K562 (cell line): ENCODE measurements around the gene CSNK1G2. TPM values are rescaled to one million over a fixed set of nuclear protein-coding genes. Genes with fewer than 3 reads are reported as not detected.

Source experiments
- KAT2B ChIP-seq: IDR thresholded peaks from one replicate; pipeline ENCODE4 v1.6.1; 2012; ENCODE audit warnings: low read depth, mild to moderate bottlenecking, control low read depth, inconsistent platforms, low read length, moderate library complexity
- PCBP1 ChIP-seq: fragments of 200-400 bp; formaldehyde crosslinking; IDR thresholded peaks from 2 replicates; pipeline ENCODE4 v1.6.1; 2018; ENCODE audit warnings: mild to moderate bottlenecking, low read depth, low read length; ENCODE audit not compliant: poor library complexity, severe bottlenecking
- USF2 ChIP-seq: sonication (generic); formaldehyde crosslinking; IDR thresholded peaks from 2 replicates; pipeline ENCODE4 v1.5.0; 2020; ENCODE audit warnings: missing genetic modification reagents
- ZKSCAN1 ChIP-seq: fragments of 150-350 bp; IDR thresholded peaks from 2 replicates; pipeline ENCODE4 v1.6.1; 2016; ENCODE audit warnings: low read depth, low read length
- ZNF75A ChIP-seq: fragments of 450-650 bp; formaldehyde crosslinking; IDR thresholded peaks from 2 replicates; pipeline ENCODE4 v1.4.0; 2020; ENCODE audit warnings: mild to moderate bottlenecking
- polyA plus RNA-seq, 8 experiments: library from polyadenylated mRNA; depleted of rRNA in 4 of 8; stranded (reverse) in 5 of 8; unstranded in 3 of 8; fragments of >200 nt; fragmentation: Nextera tagmentation in 2 of 8; fragmentation: Illumina TruSeq in 1 of 8; extraction: Ambion mirVana in 2 of 8; extraction: Trizol in 1 of 8; gene quantifications; 2 replicates each; pipeline versions ENCODE4 v1.2.1 to v1.2.3, GENCODE V29; 2011 to 2014; ENCODE audit warnings: inconsistent platforms in 1 of 8, missing spikeins in 1 of 8
- total RNA-seq, 7 experiments: library from RNA; depleted of rRNA in 6 of 7; stranded (reverse); fragments of >200 nt in 6 of 7; fragmentation: Illumina TruSeq in 2 of 7; extraction: Trizol in 2 of 7; gene quantifications; 2 replicates each; pipeline versions ENCODE4 v1.2.1 to v1.2.3, GENCODE V29; 2011 to 2021; ENCODE audit warnings: low replicate concordance in 1 of 7
- TF ChIP-seq, protein P1 (sequence below): fragments of 450-650 bp; formaldehyde crosslinking; conservative IDR thresholded peaks from 2 replicates; pipeline ENCODE4 v1.4.0; 2022; ENCODE audit warnings: mild to moderate bottlenecking, missing genetic modification characterization
- TF ChIP-seq, protein P2 (sequence below): fragments of 250-450 bp; sonication (Bioruptor Pico); IDR thresholded peaks from 2 replicates; pipeline ENCODE4 v1.4.0; 2020; ENCODE audit warnings: mild to moderate bottlenecking, moderate library complexity, borderline replicate concordance
- TF ChIP-seq, protein P3 (sequence below): sonication (generic); formaldehyde crosslinking; IDR thresholded peaks from 2 replicates; pipeline ENCODE4 v1.9.0; 2022; ENCODE audit warnings: mild to moderate bottlenecking, missing genetic modification reagents
- TF ChIP-seq, protein P4 (sequence below): fragments of 450-650 bp; IDR thresholded peaks from one replicate; pipeline ENCODE4 v1.6.1; 2018; ENCODE audit warnings: mild to moderate bottlenecking, moderate library complexity; ENCODE audit not compliant: partially characterized antibody
- TF ChIP-seq, protein P5 (sequence below): sonication (generic); formaldehyde crosslinking; IDR thresholded peaks from 2 replicates; pipeline ENCODE4 v1.8.0; 2023; ENCODE audit warnings: missing genetic modification reagents, mild to moderate bottlenecking, borderline replicate concordance

CSNK1G2 gene
- total and polyA plus RNA-seq, 9 of the 15 experiments (the other 6 are each of a cell fraction or from before 2014, with no cell fraction given), result 0.48 to 119 (median 49.5) TPM

GRCh38 chr19:1942078-1942933 is 1.3 kb downstream of the CSNK1G2 start (continued):
- no peak for TF ChIP-seq USF2 (CRISPR knock-in tag)
- TF ChIP-seq, protein P1, sequence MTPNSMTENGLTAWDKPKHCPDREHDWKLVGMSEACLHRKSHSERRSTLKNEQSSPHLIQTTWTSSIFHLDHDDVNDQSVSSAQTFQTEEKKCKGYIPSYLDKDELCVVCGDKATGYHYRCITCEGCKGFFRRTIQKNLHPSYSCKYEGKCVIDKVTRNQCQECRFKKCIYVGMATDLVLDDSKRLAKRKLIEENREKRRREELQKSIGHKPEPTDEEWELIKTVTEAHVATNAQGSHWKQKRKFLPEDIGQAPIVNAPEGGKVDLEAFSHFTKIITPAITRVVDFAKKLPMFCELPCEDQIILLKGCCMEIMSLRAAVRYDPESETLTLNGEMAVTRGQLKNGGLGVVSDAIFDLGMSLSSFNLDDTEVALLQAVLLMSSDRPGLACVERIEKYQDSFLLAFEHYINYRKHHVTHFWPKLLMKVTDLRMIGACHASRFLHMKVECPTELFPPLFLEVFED (CRISPR knock-in tag), result no peak
- TF ChIP-seq, protein P2, sequence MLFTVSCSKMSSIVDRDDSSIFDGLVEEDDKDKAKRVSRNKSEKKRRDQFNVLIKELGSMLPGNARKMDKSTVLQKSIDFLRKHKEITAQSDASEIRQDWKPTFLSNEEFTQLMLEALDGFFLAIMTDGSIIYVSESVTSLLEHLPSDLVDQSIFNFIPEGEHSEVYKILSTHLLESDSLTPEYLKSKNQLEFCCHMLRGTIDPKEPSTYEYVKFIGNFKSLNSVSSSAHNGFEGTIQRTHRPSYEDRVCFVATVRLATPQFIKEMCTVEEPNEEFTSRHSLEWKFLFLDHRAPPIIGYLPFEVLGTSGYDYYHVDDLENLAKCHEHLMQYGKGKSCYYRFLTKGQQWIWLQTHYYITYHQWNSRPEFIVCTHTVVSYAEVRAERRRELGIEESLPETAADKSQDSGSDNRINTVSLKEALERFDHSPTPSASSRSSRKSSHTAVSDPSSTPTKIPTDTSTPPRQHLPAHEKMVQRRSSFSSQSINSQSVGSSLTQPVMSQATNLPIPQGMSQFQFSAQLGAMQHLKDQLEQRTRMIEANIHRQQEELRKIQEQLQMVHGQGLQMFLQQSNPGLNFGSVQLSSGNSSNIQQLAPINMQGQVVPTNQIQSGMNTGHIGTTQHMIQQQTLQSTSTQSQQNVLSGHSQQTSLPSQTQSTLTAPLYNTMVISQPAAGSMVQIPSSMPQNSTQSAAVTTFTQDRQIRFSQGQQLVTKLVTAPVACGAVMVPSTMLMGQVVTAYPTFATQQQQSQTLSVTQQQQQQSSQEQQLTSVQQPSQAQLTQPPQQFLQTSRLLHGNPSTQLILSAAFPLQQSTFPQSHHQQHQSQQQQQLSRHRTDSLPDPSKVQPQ (CRISPR knock-in tag), result no peak
- TF ChIP-seq ZNF75A (CRISPR knock-in tag), result no peak
- no peak for TF ChIP-seq ZKSCAN1
- TF ChIP-seq, protein P3, sequence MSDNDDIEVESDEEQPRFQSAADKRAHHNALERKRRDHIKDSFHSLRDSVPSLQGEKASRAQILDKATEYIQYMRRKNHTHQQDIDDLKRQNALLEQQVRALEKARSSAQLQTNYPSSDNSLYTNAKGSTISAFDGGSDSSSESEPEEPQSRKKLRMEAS, result peak; percentile 64
- TF ChIP-seq, protein P4, sequence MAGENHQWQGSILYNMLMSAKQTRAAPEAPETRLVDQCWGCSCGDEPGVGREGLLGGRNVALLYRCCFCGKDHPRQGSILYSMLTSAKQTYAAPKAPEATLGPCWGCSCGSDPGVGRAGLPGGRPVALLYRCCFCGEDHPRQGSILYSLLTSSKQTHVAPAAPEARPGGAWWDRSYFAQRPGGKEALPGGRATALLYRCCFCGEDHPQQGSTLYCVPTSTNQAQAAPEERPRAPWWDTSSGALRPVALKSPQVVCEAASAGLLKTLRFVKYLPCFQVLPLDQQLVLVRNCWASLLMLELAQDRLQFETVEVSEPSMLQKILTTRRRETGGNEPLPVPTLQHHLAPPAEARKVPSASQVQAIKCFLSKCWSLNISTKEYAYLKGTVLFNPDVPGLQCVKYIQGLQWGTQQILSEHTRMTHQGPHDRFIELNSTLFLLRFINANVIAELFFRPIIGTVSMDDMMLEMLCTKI, result no peak
- TF ChIP-seq, protein P5, sequence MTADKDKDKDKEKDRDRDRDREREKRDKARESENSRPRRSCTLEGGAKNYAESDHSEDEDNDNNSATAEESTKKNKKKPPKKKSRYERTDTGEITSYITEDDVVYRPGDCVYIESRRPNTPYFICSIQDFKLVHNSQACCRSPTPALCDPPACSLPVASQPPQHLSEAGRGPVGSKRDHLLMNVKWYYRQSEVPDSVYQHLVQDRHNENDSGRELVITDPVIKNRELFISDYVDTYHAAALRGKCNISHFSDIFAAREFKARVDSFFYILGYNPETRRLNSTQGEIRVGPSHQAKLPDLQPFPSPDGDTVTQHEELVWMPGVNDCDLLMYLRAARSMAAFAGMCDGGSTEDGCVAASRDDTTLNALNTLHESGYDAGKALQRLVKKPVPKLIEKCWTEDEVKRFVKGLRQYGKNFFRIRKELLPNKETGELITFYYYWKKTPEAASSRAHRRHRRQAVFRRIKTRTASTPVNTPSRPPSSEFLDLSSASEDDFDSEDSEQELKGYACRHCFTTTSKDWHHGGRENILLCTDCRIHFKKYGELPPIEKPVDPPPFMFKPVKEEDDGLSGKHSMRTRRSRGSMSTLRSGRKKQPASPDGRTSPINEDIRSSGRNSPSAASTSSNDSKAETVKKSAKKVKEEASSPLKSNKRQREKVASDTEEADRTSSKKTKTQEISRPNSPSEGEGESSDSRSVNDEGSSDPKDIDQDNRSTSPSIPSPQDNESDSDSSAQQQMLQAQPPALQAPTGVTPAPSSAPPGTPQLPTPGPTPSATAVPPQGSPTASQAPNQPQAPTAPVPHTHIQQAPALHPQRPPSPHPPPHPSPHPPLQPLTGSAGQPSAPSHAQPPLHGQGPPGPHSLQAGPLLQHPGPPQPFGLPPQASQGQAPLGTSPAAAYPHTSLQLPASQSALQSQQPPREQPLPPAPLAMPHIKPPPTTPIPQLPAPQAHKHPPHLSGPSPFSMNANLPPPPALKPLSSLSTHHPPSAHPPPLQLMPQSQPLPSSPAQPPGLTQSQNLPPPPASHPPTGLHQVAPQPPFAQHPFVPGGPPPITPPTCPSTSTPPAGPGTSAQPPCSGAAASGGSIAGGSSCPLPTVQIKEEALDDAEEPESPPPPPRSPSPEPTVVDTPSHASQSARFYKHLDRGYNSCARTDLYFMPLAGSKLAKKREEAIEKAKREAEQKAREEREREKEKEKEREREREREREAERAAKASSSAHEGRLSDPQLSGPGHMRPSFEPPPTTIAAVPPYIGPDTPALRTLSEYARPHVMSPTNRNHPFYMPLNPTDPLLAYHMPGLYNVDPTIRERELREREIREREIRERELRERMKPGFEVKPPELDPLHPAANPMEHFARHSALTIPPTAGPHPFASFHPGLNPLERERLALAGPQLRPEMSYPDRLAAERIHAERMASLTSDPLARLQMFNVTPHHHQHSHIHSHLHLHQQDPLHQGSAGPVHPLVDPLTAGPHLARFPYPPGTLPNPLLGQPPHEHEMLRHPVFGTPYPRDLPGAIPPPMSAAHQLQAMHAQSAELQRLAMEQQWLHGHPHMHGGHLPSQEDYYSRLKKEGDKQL, result no peak
- TF ChIP-seq KAT2B, result no peak
- peak; percentile 4 for TF ChIP-seq PCBP1
